ENCODE data around the gene TAAR6. TPM values are rescaled to one million over a fixed set of nuclear protein-coding genes. Genes with fewer than 3 reads are reported as not detected.
"Not testable (repeated sequence)": the region's sequence is repeated elsewhere in the genome, so short reads cannot be mapped to it uniquely, and the experiment has no call there.

TAAR6 gene
- total RNA-seq, 4 donors from 2014 or later = not detected

DNA sequence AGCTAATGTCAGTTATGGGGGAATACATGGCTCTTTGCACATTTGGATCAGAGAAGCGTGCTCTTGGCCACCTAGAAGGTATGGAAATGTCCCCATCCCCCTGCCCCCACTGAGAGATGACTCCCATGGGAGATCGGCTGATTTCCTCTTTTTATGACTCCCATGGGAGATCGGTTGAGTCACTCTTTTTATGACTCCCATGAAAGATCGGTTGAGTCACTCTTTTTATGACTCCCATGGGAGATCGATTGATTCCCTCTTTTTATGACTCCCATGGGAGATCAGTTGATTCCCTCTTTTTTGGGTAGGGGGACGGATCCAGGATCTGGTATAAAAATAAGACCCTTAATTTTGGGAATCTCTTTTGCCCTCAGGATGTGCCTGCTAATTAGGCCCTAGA is 42.3 kb upstream of the TAAR6 start:
- intact Hi-C loops (cut with DNase I; ENCODE audit: low total_unique reads) = no loop called here
- TF ChIP-seq POLR2A (IDR thresholded peaks at IDR 0.05) = no peak

DNA sequence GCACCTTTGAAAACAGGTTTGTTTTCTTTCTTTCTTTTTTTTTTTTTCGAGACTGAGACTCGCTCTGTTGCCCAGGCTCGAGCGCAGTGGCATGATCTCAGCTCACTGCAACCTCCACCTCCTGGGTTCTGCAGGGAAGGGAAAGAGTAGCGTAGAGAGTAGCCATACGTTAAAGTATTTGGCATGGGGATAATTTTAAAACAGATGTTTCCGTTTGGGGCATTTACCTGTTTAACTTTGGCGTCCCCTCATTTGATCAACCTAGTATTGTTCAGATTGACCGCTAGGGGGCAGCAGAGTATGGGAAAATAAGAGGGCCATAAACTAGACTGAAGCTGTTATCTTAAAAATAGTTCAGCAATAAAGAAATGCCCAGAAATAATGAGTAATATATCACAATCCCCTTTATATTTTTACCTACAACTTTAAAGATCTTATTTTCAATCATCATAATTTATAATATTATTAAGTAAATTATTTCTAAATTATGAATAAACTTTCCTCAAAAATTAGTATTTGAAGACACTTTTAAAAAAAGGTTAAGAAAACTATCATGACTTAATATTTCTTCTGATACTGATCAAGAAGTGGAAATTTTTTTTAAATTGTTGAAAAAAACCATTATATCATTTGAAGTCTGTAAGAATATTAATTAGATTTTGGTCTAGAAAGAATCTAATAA is 39.7 kb upstream of the TAAR6 start:
- no peak overlapping the region for H3K27ac ChIP-seq
- peak; percentile 29 to 56 for DNase-seq
- H3K4me1 ChIP-seq = no peaks in the 10 kb centered on the region
- TF ChIP-seq, protein P1, sequence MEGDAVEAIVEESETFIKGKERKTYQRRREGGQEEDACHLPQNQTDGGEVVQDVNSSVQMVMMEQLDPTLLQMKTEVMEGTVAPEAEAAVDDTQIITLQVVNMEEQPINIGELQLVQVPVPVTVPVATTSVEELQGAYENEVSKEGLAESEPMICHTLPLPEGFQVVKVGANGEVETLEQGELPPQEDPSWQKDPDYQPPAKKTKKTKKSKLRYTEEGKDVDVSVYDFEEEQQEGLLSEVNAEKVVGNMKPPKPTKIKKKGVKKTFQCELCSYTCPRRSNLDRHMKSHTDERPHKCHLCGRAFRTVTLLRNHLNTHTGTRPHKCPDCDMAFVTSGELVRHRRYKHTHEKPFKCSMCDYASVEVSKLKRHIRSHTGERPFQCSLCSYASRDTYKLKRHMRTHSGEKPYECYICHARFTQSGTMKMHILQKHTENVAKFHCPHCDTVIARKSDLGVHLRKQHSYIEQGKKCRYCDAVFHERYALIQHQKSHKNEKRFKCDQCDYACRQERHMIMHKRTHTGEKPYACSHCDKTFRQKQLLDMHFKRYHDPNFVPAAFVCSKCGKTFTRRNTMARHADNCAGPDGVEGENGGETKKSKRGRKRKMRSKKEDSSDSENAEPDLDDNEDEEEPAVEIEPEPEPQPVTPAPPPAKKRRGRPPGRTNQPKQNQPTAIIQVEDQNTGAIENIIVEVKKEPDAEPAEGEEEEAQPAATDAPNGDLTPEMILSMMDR (IDR thresholded peaks at IDR 0.05) = peak; percentile 61 to 81 (median 69)
- TF ChIP-seq POLR2A (IDR thresholded peaks at IDR 0.05) = no peak
- intact Hi-C loops (cut with DNase I; ENCODE audit: low total_unique reads) = no loop called here
- H3K4me3 ChIP-seq = no peak overlapping the region
- no peaks in the 10 kb centered on the region for H3K9me3 ChIP-seq
- no peaks in the 10 kb centered on the region for H3K36me3 ChIP-seq
- no peaks in the 10 kb centered on the region for H3K27me3 ChIP-seq

More for the DNA sequence above, 42.3 kb upstream of the TAAR6 start:
- H3K27me3 ChIP-seq = no peaks in the 10 kb centered on the region
- no peak overlapping the region for H3K27ac ChIP-seq
- H3K4me1 ChIP-seq = no peaks in the 10 kb centered on the region
- no peaks in the 10 kb centered on the region for H3K9me3 ChIP-seq
- H3K4me3 ChIP-seq = no peak overlapping the region
- H3K36me3 ChIP-seq = no peaks in the 10 kb centered on the region
- no peak for DNase-seq

DNA sequence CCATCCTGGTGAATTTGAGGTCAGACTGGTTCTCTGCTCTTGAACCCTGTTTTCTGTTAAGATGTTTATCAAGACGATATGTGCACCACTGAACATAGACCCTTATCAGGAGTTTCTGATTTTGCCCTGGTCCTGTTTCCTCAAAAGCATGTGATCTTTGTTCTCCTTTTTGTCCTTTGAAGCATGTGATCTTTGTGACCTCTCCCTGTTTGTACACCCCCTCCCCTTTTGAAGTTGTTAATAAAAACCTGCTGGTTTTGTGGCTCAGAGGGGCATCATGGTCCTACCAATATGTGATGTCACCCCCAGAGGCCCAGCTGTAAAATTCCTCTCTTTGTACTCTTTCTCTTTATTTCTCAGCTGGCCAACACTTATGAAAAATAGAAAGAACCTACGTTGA is 35.6 kb upstream of the TAAR6 start:
- H3K4me3 ChIP-seq; DNase-seq; intact Hi-C loops (cut with DNase I; ENCODE audit: low total_unique reads); H3K4me1 ChIP-seq; H3K27ac ChIP-seq; H3K27me3 ChIP-seq; H3K9me3 ChIP-seq; H3K36me3 ChIP-seq: not testable (repeated sequence)

DNA sequence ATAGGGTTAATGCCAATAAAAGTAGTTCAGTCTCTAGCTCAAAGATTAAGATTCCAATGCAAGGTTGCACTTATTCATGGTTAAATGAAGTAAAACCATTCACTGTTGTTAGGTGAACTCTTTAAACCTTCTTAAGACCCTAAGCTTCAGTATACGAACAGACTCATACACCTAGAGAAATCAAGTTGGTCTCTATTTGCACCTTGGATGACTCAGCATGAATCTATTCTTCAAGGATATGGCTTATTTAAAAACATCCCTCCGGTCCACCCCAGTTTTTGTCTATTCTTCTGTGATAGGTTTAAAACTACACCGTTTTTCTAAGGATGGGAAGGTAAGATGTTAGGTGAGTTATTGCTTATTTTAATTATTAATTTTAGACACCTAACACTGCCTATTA is 33.0 kb upstream of the TAAR6 start:
- no peak overlapping the region for H3K27ac ChIP-seq
- H3K9me3 ChIP-seq = no peaks in the 10 kb centered on the region
- no peaks in the 10 kb centered on the region for H3K36me3 ChIP-seq
- no peak overlapping the region for H3K4me3 ChIP-seq
- H3K4me1 ChIP-seq = no peaks in the 10 kb centered on the region
- intact Hi-C loops (cut with DNase I; ENCODE audit: low total_unique reads) = no loop called here
- H3K27me3 ChIP-seq = no peaks in the 10 kb centered on the region
- TF ChIP-seq, protein P1 (IDR thresholded peaks at IDR 0.05) = no peak
- no peak for TF ChIP-seq POLR2A (IDR thresholded peaks at IDR 0.05)
- no peak for DNase-seq

DNA sequence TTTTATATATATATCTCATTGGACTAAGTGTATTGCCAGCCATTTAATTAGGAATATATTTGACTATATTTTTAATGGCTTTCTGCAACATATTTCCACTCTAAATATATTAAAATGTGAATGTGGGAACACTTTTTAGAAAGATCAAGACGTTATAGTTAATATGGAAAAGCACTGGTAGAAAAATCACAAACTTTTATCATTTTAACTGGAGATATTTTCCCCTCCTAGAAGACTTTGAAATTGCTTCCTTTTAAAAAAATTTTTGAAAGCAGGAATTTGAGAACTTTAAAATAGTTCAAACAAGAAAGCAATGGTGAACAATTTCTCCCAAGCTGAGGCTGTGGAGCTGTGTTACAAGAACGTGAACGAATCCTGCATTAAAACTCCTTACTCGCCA is 32.1 kb upstream of the TAAR6 start, which contains the start of gene TAAR9:
TAAR9 (plus strand) TSS at position 301 of the 400 bp plus-strand sequence; CDS start at position 314, 13 bp downstream.
- intact Hi-C loops (cut with DNase I; ENCODE audit: low total_unique reads) = no loop called here
- TF ChIP-seq, protein P1 (IDR thresholded peaks at IDR 0.05) = no peak
- no peak for TF ChIP-seq POLR2A (IDR thresholded peaks at IDR 0.05)
- Histone ChIP-seq H3K27me3 (no peaks in the 10 kb centered on the region), H3K36me3 (no peaks in the 10 kb centered on the region), H3K4me1 (no peaks in the 10 kb centered on the region), H3K4me3 (no peak within 1 kb of the TSS), H3K27ac (no peak within 1 kb of the TSS), H3K9me3 (no peaks in the 10 kb centered on the region)
- DNase-seq = no peak

DNA sequence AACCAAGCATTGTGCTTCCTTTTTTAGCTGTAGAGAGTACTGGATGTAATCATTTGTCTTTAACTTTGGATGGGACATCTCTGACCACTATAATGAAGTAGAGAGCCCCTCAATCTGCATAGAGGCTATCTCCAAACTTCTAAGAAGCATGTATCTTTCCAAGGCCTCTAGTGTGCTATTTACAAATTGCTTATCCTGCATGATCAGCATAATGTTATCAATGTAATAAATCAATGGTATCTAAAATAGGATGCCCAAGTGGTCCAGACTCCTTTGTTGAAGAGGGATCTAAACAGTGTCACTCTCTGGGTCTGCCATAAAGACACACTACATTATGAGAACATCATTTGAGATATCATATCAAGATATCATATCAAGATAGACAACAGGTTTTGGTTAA is 25.3 kb upstream of the TAAR6 start:
- no peak overlapping the region for H3K4me3 ChIP-seq
- no peaks in the 10 kb centered on the region for H3K27me3 ChIP-seq
- no peaks in the 10 kb centered on the region for H3K36me3 ChIP-seq
- TF ChIP-seq, protein P1 (IDR thresholded peaks at IDR 0.05) = no peak
- no peak for TF ChIP-seq POLR2A (IDR thresholded peaks at IDR 0.05)
- DNase-seq = no peak
- no peak overlapping the region for H3K27ac ChIP-seq
- no peaks in the 10 kb centered on the region for H3K4me1 ChIP-seq
- no peaks in the 10 kb centered on the region for H3K9me3 ChIP-seq
- intact Hi-C loops (cut with DNase I; ENCODE audit: low total_unique reads) = no loop called here
